ENCODE results near the gene GALR2.

The GALR2 gene

DNA sequence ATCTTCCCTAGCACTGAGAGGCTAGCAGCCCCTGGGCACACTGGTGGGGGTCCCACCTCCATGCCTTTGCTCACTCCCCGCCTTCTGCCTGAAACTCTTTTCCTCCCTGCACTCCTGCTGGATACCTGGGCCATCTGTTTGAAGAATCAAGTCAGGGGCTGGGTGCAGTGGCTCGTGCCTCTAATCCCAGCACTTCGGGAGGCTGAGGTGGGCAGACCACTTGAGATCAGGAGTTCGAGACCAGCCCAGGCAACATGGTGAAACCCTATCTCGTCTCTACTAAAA lies 50.8 kb downstream of the GALR2 start:
- no peak for TF ChIP-seq BACH2 (CRISPR knock-in tag; IDR thresholded peaks at IDR 0.05; ENCODE audit: borderline replicate concordance)
- no peak for TF ChIP-seq ESRRG (CRISPR knock-in tag; IDR thresholded peaks at IDR 0.05)
- TF ChIP-seq ZFP3 (CRISPR knock-in tag; IDR thresholded peaks at IDR 0.05): no peak
- TF ChIP-seq CSDC2 (CRISPR knock-in tag; IDR thresholded peaks at IDR 0.05): no peak
- no peak for TF ChIP-seq PATZ1 (CRISPR knock-in tag; IDR thresholded peaks at IDR 0.05; ENCODE audit: borderline replicate concordance)
- TF ChIP-seq ZNF565 (CRISPR knock-in tag; conservative IDR thresholded peaks at IDR 0.05; ENCODE audit: low read depth): no peak
- TF ChIP-seq SNAI2 (CRISPR knock-in tag; IDR thresholded peaks at IDR 0.05): no peak
- no peak for TF ChIP-seq ZC3H10 (CRISPR knock-in tag; IDR thresholded peaks at IDR 0.05)
- no peak for TF ChIP-seq PPARA (CRISPR knock-in tag; IDR thresholded peaks at IDR 0.05; ENCODE audit: borderline replicate concordance)
- TF ChIP-seq ZFP30 (CRISPR knock-in tag; IDR thresholded peaks at IDR 0.05): no peak
- TF ChIP-seq ISL1 (CRISPR knock-in tag; IDR thresholded peaks at IDR 0.05): no peak
- no peak for TF ChIP-seq ZNF8 (CRISPR knock-in tag; IDR thresholded peaks at IDR 0.05)
- TF ChIP-seq, protein P1, sequence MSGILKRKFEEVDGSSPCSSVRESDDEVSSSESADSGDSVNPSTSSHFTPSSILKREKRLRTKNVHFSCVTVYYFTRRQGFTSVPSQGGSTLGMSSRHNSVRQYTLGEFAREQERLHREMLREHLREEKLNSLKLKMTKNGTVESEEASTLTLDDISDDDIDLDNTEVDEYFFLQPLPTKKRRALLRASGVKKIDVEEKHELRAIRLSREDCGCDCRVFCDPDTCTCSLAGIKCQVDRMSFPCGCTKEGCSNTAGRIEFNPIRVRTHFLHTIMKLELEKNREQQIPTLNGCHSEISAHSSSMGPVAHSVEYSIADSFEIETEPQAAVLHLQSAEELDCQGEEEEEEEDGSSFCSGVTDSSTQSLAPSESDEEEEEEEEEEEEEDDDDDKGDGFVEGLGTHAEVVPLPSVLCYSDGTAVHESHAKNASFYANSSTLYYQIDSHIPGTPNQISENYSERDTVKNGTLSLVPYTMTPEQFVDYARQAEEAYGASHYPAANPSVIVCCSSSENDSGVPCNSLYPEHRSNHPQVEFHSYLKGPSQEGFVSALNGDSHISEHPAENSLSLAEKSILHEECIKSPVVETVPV (CRISPR knock-in tag; IDR thresholded peaks at IDR 0.05): no peak
- TF ChIP-seq TOX (CRISPR knock-in tag; IDR thresholded peaks at IDR 0.05; ENCODE audit: borderline replicate concordance): no peak
- TF ChIP-seq, protein P2, sequence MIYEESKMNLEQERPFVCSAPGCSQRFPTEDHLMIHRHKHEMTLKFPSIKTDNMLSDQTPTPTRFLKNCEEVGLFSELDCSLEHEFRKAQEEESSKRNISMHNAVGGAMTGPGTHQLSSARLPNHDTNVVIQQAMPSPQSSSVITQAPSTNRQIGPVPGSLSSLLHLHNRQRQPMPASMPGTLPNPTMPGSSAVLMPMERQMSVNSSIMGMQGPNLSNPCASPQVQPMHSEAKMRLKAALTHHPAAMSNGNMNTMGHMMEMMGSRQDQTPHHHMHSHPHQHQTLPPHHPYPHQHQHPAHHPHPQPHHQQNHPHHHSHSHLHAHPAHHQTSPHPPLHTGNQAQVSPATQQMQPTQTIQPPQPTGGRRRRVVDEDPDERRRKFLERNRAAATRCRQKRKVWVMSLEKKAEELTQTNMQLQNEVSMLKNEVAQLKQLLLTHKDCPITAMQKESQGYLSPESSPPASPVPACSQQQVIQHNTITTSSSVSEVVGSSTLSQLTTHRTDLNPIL (CRISPR knock-in tag; IDR thresholded peaks at IDR 0.05; ENCODE audit: low read depth): no peak
- TF ChIP-seq TCF4 (CRISPR knock-in tag; IDR thresholded peaks at IDR 0.05; ENCODE audit: borderline replicate concordance): no peak
- no peak for TF ChIP-seq OSR1 (CRISPR knock-in tag; IDR thresholded peaks at IDR 0.05)
- TF ChIP-seq POU6F1 (CRISPR knock-in tag; IDR thresholded peaks at IDR 0.05; ENCODE audit: borderline replicate concordance, low read depth): no peak
- TF ChIP-seq ARNTL (CRISPR knock-in tag; IDR thresholded peaks at IDR 0.05; ENCODE audit: borderline replicate concordance, low read depth): no peak
- ATAC-seq: no peak

- no peak for ATAC-seq
- TF ChIP-seq POU6F1 (CRISPR knock-in tag; IDR thresholded peaks at IDR 0.05; ENCODE audit: borderline replicate concordance, low read depth) (no peak), ZNF8 (CRISPR knock-in tag; IDR thresholded peaks at IDR 0.05) (no peak), ZNF565 (CRISPR knock-in tag; conservative IDR thresholded peaks at IDR 0.05; ENCODE audit: low read depth) (no peak), ZC3H10 (CRISPR knock-in tag; IDR thresholded peaks at IDR 0.05) (no peak), BACH2 (CRISPR knock-in tag; IDR thresholded peaks at IDR 0.05; ENCODE audit: borderline replicate concordance) (no peak), TOX (CRISPR knock-in tag; IDR thresholded peaks at IDR 0.05; ENCODE audit: borderline replicate concordance) (no peak), OSR1 (CRISPR knock-in tag; IDR thresholded peaks at IDR 0.05) (no peak), ESRRG (CRISPR knock-in tag; IDR thresholded peaks at IDR 0.05) (no peak), ZFP30 (CRISPR knock-in tag; IDR thresholded peaks at IDR 0.05) (no peak), ZNF70 (CRISPR knock-in tag; IDR thresholded peaks at IDR 0.05) (no peak), ARNTL (CRISPR knock-in tag; IDR thresholded peaks at IDR 0.05; ENCODE audit: borderline replicate concordance, low read depth) (no peak), CSDC2 (CRISPR knock-in tag; IDR thresholded peaks at IDR 0.05) (no peak), ZFP3 (CRISPR knock-in tag; IDR thresholded peaks at IDR 0.05) (no peak), SNAI2 (CRISPR knock-in tag; IDR thresholded peaks at IDR 0.05) (no peak), RARB (CRISPR knock-in tag; IDR thresholded peaks at IDR 0.05) (no peak), GLIS3 (CRISPR knock-in tag; IDR thresholded peaks at IDR 0.05) (no peak), PPARA (CRISPR knock-in tag; IDR thresholded peaks at IDR 0.05; ENCODE audit: borderline replicate concordance) (no peak), TCF4 (CRISPR knock-in tag; IDR thresholded peaks at IDR 0.05; ENCODE audit: borderline replicate concordance) (no peak)
- TF ChIP-seq, protein P3, sequence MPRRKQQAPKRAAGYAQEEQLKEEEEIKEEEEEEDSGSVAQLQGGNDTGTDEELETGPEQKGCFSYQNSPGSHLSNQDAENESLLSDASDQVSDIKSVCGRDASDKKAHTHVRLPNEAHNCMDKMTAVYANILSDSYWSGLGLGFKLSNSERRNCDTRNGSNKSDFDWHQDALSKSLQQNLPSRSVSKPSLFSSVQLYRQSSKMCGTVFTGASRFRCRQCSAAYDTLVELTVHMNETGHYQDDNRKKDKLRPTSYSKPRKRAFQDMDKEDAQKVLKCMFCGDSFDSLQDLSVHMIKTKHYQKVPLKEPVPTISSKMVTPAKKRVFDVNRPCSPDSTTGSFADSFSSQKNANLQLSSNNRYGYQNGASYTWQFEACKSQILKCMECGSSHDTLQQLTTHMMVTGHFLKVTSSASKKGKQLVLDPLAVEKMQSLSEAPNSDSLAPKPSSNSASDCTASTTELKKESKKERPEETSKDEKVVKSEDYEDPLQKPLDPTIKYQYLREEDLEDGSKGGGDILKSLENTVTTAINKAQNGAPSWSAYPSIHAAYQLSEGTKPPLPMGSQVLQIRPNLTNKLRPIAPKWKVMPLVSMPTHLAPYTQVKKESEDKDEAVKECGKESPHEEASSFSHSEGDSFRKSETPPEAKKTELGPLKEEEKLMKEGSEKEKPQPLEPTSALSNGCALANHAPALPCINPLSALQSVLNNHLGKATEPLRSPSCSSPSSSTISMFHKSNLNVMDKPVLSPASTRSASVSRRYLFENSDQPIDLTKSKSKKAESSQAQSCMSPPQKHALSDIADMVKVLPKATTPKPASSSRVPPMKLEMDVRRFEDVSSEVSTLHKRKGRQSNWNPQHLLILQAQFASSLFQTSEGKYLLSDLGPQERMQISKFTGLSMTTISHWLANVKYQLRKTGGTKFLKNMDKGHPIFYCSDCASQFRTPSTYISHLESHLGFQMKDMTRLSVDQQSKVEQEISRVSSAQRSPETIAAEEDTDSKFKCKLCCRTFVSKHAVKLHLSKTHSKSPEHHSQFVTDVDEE (CRISPR knock-in tag; IDR thresholded peaks at IDR 0.05): no peak
- TF ChIP-seq, protein P1 (CRISPR knock-in tag; IDR thresholded peaks at IDR 0.05): no peak
Observed at GRCh38 chr17:76125922-76126321, 51.3 kb downstream of the GALR2 start.
